ENCODE data around the gene NIPAL3.

- no peak for TF ChIP-seq CTCF (IDR thresholded peaks at IDR 0.05)
- no peak for TF ChIP-seq POLR2A (IDR thresholded peaks at IDR 0.05)
Observed at GRCh38 chr1:24493785-24494184, 78.2 kb downstream of the NIPAL3 start.
